WERI-Rb-1 (cell line): ENCODE measurements around the gene MRPL3.

Source experiments
- DNase-seq: peaks from one replicate; pipeline ENCODE4 v3.0.0-alpha.2; 2020
- H3K27ac ChIP-seq: fragments of 250-450 bp; sonication (Bioruptor Pico); 2 replicates; pipeline ENCODE4 v1.5.1; 2020; ENCODE audit warnings: mild to moderate bottlenecking, moderate library complexity
- H3K27me3 ChIP-seq: fragments of 250-450 bp; sonication (Bioruptor Pico); 2 replicates; pipeline ENCODE4 v1.5.1; 2021; ENCODE audit warnings: mild to moderate bottlenecking, low read depth, moderate library complexity; ENCODE audit not compliant: insufficient read depth, severe bottlenecking
- H3K36me3 ChIP-seq: fragments of 250-450 bp; sonication (Bioruptor Pico); 2 replicates; pipeline ENCODE4 v1.5.1; 2020; ENCODE audit warnings: mild to moderate bottlenecking, moderate library complexity
- H3K4me3 ChIP-seq: 2 replicates; pipeline ENCODE4 v1.5.1; 2011; ENCODE audit warnings: low read depth, mild to moderate bottlenecking, control low read depth, low read length
- H3K9me3 ChIP-seq: fragments of 250-450 bp; sonication (Bioruptor Pico); 2 replicates; pipeline ENCODE4 v1.5.1; 2021; ENCODE audit warnings: mild to moderate bottlenecking, moderate library complexity; ENCODE audit not compliant: severe bottlenecking
- CTCF ChIP-seq: IDR thresholded peaks from 2 replicates; pipeline ENCODE4 v1.5.1; 2011; ENCODE audit warnings: low read depth, mild to moderate bottlenecking, control low read depth, inconsistent platforms, low read length

Gene MRPL3

DNA sequence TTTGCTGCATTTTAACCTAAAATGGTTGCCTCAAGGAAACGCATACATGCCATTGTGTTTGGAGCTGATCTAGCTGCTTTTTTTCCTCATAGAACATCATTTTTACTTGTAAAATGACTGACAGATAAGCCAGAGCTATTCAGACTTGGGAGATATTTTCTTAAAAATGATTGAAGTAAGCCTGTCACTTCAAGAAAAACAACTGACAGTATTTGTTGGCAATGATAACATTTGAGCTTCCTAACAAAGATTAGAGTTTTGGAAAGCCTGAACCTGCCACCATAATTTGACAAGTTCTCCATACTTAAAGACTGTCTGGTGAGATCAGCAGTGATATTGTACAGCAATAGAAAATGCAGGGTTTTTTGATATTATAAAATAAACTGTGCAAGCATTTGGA lies 27.6 kb upstream of the MRPL3 start:
- Histone ChIP-seq H3K4me3 (no peak overlapping the region), H3K36me3 (no peaks in the 10 kb centered on the region), H3K9me3 (no peaks in the 10 kb centered on the region), H3K27me3 (no peaks in the 10 kb centered on the region), H3K27ac (no peak overlapping the region)
- no peak for DNase-seq
- no peak for TF ChIP-seq CTCF

DNA sequence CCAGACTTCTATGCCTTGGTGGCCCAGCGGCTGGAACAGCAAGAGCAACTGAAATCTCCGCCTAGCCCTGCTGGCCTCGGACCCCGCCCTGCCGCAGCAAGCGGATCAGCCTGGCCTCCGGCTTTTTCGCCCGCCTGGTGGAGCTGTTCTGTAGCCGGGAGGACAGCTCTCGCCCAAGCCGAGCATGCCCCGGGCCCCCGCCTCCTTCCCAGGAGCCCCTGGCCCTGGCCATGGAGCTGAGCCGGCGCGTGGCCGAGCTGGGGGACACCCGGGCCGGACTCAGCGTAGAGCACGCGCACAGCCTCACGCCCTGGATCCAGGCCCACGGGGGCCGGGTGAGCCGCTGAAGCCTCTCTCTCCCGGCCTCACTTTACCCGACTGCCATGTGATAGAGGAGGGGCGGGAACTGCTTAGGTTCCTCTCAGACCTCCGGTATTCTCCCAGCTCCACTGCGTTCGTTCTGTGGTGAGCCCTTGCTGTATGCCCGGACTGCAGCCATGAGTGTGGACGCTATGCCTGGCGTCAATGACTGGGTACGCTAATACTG lies 24.1 kb upstream of the MRPL3 start:
- TF ChIP-seq CTCF: no peak
- DNase-seq: no peak
- Histone ChIP-seq H3K27ac (no peak overlapping the region), H3K4me3 (no peak overlapping the region), H3K9me3 (no peaks in the 10 kb centered on the region), H3K27me3 (no peaks in the 10 kb centered on the region), H3K36me3 (no peaks in the 10 kb centered on the region)

- no peaks in the 10 kb centered on the region for H3K36me3 ChIP-seq
- DNase-seq: no peak
- no peak overlapping the region for H3K4me3 ChIP-seq
- TF ChIP-seq CTCF: no peak
- H3K9me3 ChIP-seq: peaks cover 4% of the 10 kb centered on the region
- H3K27me3 ChIP-seq: no peaks in the 10 kb centered on the region
- no peak overlapping the region for H3K27ac ChIP-seq
These were observed 15.9 kb upstream of the MRPL3 start for GRCh38 chr3:131518680-131519079.

DNA sequence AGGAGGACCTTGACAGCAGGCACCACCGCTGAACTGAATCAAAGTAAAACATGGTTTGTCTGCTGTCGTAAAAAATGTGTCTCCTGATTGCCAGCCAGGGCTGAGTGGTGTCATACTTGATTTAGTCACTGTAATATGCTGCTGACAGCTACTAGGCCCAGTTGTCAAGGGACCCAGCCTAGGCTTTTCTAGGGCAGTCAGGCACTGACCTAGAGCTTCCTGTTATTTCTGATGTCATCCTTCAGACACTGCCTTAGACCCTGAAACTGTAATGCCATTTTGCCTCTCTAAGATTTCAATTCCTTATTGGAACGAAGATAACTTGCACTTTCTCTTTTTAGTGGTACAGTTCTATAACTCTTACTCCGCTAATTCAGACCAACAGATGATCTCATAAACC lies 2.6 kb upstream of the MRPL3 start:
- Histone ChIP-seq H3K9me3 (no peaks in the 10 kb centered on the region), H3K36me3 (peaks cover 17% of the 10 kb centered on the region), H3K27me3 (no peaks in the 10 kb centered on the region), H3K27ac (no peak overlapping the region), H3K4me3 (no peak overlapping the region)
- no peak for TF ChIP-seq CTCF
- no peak for DNase-seq

DNA sequence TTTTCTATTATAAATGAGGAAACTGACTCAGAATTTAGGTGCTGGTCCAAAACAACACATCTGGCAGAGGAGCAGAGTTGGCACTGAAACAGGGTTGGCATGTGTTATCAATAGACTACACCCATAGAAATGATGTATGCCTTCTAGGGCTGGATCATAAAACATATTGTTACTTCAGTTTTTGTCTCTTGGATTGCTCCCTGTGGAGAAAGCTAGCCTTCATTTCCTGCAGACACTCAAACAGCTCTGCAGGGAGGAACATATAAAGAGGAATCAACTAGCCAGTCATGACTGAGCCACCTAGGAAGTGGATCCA lies 507 bp upstream of the MRPL3 start:
- H3K9me3 ChIP-seq: no peaks in the 10 kb centered on the region
- H3K36me3 ChIP-seq: peaks cover 35% of the 10 kb centered on the region
- TF ChIP-seq CTCF: no peak
- H3K27ac ChIP-seq: peak overlapping the region; percentile 88
- peak overlapping the region; percentile 99 for H3K4me3 ChIP-seq
- no peaks in the 10 kb centered on the region for H3K27me3 ChIP-seq
- no peak for DNase-seq

GRCh38 chr3:131501949-131502348 lies 822 bp downstream of the MRPL3 start:
- peak overlapping the region; percentile 88 for H3K27ac ChIP-seq
- no peaks in the 10 kb centered on the region for H3K27me3 ChIP-seq
- no peaks in the 10 kb centered on the region for H3K9me3 ChIP-seq
- H3K4me3 ChIP-seq: peak overlapping the region; percentile 99
- no peak for TF ChIP-seq CTCF
- DNase-seq: no peak
- H3K36me3 ChIP-seq: peaks cover 49% of the 10 kb centered on the region
